ENCODE data around the gene SLCO2B1.

DNA sequence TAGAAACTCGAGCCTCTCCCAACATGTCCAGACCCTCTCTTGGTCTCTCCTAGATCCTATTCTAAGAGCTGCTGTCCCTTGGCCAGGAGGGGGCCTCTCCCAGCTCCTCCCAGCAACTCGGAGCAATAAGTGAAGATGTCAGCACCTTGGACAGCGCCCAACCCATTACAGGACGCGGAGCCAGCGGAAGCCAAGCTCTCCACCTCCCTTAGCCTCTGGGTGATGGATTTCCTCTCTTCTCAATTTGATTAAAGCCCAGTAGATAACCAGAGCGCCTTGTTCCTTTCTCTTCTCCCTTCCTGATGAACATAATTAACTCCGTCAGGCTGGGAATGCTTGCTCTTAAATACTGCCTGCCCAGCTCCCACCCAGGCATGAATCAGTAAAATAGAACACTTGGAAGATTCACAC, 63.5 kb downstream of the SLCO2B1 start:
- no peak for TF ChIP-seq POLR2A (IDR thresholded peaks at IDR 0.05)
- TF ChIP-seq, protein P1, sequence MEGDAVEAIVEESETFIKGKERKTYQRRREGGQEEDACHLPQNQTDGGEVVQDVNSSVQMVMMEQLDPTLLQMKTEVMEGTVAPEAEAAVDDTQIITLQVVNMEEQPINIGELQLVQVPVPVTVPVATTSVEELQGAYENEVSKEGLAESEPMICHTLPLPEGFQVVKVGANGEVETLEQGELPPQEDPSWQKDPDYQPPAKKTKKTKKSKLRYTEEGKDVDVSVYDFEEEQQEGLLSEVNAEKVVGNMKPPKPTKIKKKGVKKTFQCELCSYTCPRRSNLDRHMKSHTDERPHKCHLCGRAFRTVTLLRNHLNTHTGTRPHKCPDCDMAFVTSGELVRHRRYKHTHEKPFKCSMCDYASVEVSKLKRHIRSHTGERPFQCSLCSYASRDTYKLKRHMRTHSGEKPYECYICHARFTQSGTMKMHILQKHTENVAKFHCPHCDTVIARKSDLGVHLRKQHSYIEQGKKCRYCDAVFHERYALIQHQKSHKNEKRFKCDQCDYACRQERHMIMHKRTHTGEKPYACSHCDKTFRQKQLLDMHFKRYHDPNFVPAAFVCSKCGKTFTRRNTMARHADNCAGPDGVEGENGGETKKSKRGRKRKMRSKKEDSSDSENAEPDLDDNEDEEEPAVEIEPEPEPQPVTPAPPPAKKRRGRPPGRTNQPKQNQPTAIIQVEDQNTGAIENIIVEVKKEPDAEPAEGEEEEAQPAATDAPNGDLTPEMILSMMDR (IDR thresholded peaks at IDR 0.05): peak in 4 of 6 experiments; percentile 10 to 50 (median 27)
